ENCODE results near the gene WNT3.
"Not testable (repeated sequence)": the region's sequence is repeated elsewhere in the genome, so short reads cannot be mapped to it uniquely, and the experiment has no call there.

WNT3 gene

GRCh38 chr17:46782250-46782953 is 36.1 kb downstream of the WNT3 start:
- peak; percentile 19 to 21 for DNase-seq

DNA sequence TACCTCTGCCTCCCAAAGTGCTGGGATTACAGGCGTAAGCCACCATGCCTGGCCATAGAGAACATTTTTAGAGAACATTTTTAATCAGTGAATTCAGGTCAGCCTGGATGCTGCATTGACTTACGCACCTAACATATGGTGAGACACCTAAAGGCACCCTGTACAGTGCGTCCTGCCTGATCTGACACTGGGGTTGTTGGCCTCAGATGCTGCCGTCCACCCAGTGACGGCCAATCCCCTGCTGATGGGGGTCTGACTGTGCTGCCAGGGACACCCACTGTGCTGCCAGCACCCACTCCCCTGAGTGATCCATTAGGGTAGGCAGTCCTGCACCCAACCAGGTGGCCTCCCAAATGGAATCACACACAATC is 38.5 kb downstream of the WNT3 start:
- DNase-seq, result no peak

DNA sequence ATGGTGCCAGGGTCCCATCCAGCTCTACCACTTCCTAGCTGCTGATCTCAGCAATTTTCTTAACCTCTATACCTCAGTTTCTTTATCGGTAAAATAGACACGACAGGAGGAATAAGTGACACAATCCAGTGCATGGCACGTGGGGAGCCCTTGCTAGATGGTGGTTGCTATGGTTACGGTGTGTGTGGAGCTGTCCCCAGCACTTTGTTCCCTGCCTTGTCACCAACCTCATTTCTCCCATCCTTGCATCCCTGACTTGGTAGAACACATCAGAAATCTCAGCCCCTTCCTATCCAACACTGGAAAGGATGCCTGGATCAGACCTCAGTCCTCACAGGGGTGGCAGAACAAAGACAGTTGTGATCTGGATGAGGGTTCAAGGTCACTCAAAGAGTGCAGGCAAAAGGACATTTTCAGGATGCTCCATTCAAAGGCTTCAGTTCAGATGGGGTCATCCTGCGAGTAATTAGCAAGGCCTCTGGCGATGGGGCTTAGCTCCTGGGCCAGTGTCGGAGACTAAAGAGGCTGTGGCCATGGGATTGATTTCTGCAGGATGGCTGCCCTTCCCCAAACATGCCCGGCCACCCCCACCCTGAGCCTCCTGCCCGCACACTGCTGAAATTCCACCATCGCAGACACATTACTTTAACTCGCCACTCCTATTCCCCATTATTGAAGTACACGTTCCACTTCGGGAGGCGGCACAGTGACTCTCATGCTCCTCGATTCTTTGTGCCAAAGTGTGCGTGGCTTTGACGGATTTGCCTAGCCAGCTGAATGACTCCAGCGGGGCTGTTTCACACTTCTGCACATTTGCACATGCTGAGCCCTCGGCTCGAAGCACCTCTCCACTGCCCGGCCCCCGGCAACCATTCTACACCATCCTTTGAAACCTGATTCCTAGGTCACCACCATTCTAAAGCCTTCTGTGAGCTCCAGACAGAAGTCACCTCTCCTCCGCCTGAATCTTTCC is 40.3 kb downstream of the WNT3 start:
- DNase-seq, result no peak

DNA sequence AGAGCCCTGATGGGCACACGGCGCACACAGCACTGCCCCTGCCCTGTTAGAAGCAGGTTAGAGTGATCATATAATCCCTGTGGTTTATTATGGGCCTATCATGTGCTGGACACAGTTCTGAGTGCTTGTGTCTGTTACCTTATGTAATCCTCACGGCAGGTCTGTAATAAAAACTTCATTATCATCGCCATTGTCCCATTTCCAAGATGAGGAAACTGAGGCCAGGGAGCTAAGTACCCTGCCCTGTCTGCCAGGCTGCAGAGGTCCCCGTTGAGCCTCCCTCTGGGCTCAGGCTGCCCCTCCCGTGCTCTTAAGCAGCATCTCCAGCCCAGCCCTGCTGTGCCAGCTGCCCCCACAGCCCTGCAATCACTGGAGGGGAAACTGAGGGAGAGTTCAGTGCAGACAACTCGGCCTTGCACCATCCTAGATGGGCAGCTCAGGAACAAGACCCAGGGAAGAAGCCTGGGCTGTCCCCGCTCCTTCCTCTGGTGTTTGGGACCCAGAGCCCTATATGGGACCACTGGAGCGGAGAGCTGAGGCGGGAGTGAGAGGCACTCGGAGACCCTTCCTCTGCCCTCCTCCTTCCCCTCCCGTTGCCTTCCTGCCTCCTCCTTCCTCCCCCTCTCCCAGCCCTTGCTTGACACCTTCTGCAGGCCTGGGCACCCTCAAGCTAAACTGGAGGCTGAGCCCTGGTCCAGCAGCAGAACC is 42.0 kb downstream of the WNT3 start:
- no peak for DNase-seq

DNA sequence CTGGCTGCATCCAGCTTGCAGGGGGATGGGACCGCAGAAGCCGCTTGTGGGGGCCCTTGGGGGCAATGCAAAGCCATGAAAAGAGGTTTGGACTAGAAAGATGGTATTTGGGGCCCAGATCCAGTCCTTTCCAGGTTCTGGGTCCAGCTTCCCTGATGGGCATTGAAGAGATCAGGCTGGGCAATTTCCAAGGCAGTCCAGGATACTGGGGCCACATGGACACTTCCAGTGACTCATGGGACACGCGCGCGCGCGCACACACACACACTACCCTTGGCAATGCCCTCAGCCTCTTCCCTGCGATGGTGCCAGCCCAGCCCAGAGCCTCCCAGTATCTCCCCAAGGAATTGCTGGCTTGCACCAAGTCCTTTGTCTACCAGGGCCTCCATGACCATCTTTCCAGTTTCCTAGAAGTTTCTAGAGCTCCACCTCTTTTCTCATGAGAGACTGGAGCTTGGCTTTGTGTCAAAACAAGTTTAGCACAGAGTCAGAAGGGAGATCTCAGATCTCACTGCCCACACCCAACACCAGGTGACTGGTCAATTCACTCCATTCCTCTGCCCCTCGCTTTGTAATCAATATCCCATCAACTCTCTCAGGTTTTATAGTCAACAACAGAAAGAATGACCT is 44.3 kb downstream of the WNT3 start:
- no peak for DNase-seq

GRCh38 chr17:46773676-46774075 is 44.8 kb downstream of the WNT3 start:
- no peak for DNase-seq

- DNase-seq, result no peak
These were observed 45.3 kb downstream of the WNT3 start for GRCh38 chr17:46773221-46773605.

DNA sequence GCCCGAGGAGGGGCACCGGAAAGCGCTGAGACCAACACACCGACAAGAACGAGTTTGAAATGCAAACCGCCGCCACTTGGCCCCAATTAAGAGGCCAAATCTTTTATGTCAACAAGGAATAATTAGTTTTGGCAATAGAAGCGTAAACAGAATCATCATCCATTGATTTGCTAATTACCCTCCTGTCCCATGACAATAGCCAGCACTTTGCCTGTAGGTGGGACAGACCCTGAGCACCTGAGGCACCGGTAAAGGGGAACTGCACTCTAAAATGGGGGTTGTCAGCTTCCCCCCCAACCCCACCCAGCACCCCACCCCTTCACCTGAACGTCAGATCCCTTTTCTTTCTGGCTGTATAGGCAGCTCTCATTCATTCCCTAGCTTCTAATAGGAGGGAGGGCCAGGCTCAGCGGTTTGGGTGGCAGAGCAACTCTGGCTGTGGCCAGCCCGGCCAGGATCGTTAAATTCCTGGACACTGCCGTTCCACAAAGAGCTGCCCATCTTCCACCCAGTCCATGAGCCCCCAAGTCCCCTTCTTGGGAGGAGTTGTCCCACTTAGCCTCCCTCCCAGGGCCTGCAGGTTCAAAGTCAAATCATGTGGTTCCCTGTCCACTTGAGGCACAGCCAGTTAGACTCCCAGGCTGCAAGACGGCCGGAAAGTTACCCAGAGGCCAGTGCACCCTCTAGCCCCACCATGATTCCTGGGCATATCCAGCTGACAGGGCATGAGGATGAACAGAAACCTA is 45.8 kb downstream of the WNT3 start:
- DNase-seq, result no peak

DNA sequence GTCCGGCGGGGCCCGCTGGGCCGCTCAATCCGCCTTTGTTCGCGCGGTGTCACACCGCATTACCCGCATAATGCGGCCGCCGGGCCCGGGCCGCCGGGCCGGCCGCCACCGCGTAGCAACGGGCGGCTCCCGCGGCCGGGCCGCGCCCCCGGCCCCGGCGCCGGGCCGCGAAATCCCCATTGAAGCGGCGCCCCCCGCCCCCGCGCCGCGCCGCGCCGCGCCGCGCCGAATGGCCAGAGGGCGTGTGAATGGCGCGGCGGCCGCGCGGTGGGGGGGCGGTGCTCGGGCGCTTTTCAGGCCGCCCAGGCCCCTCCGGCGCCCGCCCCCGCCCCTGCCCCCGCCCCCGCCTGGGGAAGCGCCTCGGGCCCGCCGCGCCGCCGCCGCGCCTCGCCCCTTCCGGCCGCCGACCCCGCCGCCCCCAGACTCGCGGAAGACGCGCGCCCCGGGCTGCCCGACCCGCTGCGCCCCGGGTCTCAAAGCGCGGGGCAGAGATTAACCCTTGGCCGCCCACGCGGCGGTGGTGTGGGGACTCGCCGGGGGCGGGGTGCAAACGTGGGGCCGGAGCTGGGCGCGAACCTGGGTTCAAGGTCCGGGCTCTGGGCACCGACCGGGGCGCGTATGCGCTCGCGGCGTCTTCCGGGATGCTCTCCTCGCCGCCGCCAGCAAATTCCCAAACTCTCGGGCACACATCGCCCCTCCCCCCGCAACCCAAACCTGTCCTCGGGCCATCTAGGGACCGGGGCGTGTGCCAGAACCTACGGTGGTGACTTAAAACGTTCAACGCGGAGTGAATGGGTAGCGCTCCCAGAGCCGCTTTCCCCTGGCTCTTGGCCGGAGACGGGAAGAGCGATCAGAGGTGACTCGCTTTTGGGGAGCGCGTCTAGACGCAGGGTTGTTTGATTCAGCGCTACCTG is 46.7 kb downstream of the WNT3 start:
- DNase-seq, result peak in 1 of 2 donors; percentile 20

GRCh38 chr17:46770818-46771560 is 47.5 kb downstream of the WNT3 start:
- peak; percentile 9 to 15 for DNase-seq

- no peak for DNase-seq
These were observed 48.1 kb downstream of the WNT3 start for GRCh38 chr17:46770439-46770817.

DNA sequence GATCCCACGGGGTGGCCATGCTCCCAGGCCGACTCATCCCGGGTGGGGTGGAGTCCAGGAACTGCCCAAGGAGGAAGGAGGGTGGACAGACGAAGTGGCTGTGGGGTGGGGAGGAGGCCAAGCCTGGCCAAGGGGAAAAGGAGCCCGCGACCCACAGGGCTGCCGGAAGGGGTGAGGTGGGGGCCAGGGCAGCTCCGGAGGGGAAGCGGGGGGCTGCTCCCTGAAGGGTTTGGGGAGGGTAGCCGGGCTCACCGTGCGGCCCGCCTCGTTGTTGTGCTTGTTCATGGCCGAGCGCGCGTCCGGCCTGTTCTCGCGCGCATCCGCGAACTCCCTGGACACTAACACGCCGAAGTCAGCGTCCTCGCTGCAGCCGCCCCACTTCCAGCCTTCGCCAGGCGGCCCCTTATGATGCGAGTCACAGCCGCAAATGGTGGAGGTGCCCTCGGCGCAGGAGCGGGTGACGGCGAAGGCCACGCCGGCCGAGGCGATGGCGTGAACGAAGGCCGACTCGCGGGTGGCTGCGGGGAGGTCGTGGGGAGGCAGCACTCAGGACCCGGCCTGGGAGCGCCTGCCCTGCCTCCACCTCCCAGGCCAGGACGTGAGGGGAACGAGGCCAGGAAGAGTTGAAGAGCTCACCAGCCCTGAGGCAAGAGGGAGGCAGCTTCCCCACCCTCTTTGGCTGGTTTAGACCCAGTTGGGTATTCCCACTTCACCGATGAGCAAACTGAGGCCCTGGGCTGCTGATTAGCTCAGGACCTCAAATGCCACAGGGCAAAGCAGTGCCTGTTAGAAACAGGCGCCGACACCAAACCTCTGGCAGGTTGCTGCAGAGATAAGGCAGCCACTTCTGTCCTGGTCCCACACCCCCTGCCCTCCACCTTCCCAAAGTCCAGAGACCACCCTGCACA is 48.7 kb downstream of the WNT3 start:
- no peak for DNase-seq

- not testable (repeated sequence) for DNase-seq
These were observed 49.6 kb downstream of the WNT3 start for GRCh38 chr17:46768896-46769295.

DNA sequence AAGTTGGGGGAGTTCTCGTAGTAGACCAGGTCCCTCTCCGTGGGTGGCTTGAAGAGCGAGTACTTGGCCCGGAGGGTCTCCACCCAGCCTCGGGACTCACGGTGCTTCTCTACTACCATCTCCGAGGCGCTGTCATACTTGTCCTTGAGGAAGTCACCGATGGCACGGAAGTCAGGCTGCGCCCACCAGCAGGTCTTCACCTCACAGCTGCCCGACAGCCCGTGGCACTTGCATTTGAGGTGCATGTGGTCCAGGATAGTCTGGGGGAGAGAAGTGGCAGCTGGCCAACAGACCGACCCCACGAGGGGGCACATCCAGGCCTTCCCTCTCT is 50.0 kb downstream of the WNT3 start:
- no peak for DNase-seq

DNA sequence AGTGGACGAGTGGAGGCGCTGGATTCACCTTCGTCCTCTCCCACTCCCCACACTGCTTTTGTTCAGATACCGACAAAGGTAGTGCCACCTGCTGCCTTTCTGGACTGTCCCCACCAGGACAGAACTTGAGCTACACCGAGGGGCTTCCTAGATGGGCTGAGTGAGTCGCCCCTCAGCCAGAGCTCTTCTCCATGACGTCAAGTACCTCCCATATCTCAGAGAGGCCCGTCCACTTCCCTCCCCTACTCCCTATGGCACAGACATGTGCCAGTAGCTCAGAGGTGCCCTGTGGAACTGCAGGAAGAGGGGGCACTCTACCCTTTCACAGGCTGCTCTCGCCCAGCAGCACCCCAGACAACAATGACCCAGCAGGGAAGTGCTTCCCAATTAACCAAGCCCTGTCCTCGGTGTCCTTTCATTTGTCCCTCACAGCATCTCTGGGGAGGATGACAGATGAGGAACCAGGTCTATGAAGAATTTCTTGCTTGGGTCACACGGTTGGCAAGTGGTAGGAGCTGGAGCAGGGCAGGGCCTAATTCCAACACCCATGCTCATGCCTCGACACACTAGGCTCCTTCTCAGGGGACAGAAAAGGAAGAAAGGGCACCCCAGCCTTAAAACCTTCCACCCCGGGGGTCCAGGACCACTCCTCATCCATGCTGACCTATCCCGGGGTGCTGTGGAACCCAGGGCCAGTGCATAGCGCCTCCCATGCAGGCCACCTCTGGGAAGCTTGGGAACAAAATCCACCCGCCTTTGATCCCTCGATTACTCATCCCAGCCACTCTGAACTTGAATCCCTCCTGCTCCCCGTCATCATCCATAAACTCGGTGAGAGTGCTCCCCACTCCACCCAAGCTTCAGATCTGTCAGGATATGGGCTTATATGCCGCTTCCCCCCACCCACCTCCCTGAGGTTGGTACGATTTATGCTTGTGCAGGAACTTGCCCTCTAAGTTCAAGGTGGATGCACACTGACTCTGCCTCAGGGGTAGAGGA is 51.7 kb downstream of the WNT3 start:
- no peak for DNase-seq

- no peak for DNase-seq
These were observed 53.0 kb downstream of the WNT3 start for GRCh38 chr17:46765453-46765852.

GRCh38 chr17:46764709-46765401 is 53.6 kb downstream of the WNT3 start:
- DNase-seq, result no peak
